ENCODE data around the gene FIGN.

DNA sequence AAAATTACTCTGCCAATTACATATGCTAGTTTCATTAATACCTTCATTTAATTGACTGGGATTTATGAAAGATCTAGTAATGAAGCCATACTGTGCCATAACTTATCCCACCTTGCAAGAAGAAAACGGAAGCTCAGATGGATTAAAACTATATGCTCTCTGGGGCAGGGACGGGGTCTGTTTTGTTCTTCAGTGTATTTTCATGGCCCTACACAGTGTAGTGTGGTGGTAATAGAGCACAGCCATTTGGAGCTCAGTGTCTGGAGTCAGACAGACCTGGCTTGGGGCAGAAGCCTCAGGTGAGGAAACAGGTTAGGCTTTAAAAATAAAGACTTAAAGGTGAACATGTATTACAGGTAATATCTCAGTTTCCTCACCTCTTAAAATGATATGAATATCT, 62.3 kb downstream of the FIGN start:
- TF ChIP-seq, protein P1, sequence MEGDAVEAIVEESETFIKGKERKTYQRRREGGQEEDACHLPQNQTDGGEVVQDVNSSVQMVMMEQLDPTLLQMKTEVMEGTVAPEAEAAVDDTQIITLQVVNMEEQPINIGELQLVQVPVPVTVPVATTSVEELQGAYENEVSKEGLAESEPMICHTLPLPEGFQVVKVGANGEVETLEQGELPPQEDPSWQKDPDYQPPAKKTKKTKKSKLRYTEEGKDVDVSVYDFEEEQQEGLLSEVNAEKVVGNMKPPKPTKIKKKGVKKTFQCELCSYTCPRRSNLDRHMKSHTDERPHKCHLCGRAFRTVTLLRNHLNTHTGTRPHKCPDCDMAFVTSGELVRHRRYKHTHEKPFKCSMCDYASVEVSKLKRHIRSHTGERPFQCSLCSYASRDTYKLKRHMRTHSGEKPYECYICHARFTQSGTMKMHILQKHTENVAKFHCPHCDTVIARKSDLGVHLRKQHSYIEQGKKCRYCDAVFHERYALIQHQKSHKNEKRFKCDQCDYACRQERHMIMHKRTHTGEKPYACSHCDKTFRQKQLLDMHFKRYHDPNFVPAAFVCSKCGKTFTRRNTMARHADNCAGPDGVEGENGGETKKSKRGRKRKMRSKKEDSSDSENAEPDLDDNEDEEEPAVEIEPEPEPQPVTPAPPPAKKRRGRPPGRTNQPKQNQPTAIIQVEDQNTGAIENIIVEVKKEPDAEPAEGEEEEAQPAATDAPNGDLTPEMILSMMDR (IDR thresholded peaks at IDR 0.05; ENCODE audit: poor library complexity), result no peak
- TF ChIP-seq EZH2phosphoT487 (IDR thresholded peaks at IDR 0.05; ENCODE audit: low read depth, severe bottlenecking, unreplicated experiment) (no peak), EZH2 (IDR thresholded peaks at IDR 0.05; ENCODE audit: borderline replicate concordance) (no peak)

Data from hepatocyte (in vitro differentiated cells).